H1 (cell line): ENCODE results near the gene STXBP5L. TPM values are rescaled to one million over a fixed set of nuclear protein-coding genes. Genes with fewer than 3 reads are reported as not detected.

Source experiments
- CTCF ChIA-PET: fragments of 300-600 bp; sonication (Branson Sonifier 250); formaldehyde crosslinking; loops from one replicate; lab custom pipeline; 2021; ENCODE audit not compliant: partially characterized antibody; lab: Charles Lee
- POLR2A ChIA-PET: fragments of 300-600 bp; sonication (Branson Sonifier 250); formaldehyde crosslinking; loops from one replicate; lab custom pipeline; 2021; ENCODE audit warnings: inconsistent platforms; ENCODE audit not compliant: partially characterized antibody; lab: Charles Lee
- DNase-seq, 2 experiments: peaks; one replicate each; pipeline versions ENCODE4 v3.0.0 to v3.0.0-alpha.2; 2010 to 2022; ENCODE audit warnings: low spot score in 2 of 2, low read depth in 1 of 2, mixed read lengths in 1 of 2
- FAIRE-seq: peaks from 2 replicates; lab custom pipeline; 2011; peaks lifted over from hg19 to GRCh38; lab: Jason Lieb, UNC
- H2AFZ ChIP-seq: 2 replicates; pipeline ENCODE4 v1.8.1; 2012; ENCODE audit warnings: low read length, inconsistent platforms
- H2AK5ac ChIP-seq: 2 replicates; pipeline ENCODE4 v1.6.1; 2013; ENCODE audit warnings: low read depth, low read length
- H2BK120ac ChIP-seq: replicated peaks from 2 replicates; pipeline ENCODE3; 2013; ENCODE audit warnings: low read depth, low read length, inconsistent platforms
- H2BK12ac ChIP-seq: 2 replicates; pipeline ENCODE4 v1.6.1; 2013; ENCODE audit warnings: low read depth, low read length
- H2BK15ac ChIP-seq: 2 replicates; pipeline ENCODE4 v1.6.1; 2013; ENCODE audit warnings: low read length
- H2BK20ac ChIP-seq: 2 replicates; pipeline ENCODE4 v1.6.1; 2013; ENCODE audit warnings: low read length
- H2BK5ac ChIP-seq: 2 replicates; pipeline ENCODE4 v1.6.1; 2013; ENCODE audit warnings: low read depth, low read length
- H3K14ac ChIP-seq: 2 replicates; pipeline ENCODE4 v1.6.1; 2013; ENCODE audit warnings: inconsistent platforms; ENCODE audit not compliant: insufficient read length
- H3K18ac ChIP-seq: 2 replicates; pipeline ENCODE4 v1.6.1; 2013; ENCODE audit warnings: low read length; ENCODE audit errors: extremely low read depth
- H3K23ac ChIP-seq: 2 replicates; pipeline ENCODE4 v1.6.1; 2013; ENCODE audit warnings: inconsistent platforms; ENCODE audit not compliant: insufficient read length
- H3K23me2 ChIP-seq: 2 replicates; pipeline ENCODE4 v1.6.1; 2013; ENCODE audit warnings: low read depth, low read length
- H3K27ac ChIP-seq: 2 replicates; pipeline ENCODE4 v1.6.1; 2011; ENCODE audit warnings: low read depth, low read length, inconsistent platforms
- H3K27me3 ChIP-seq, 4 experiments: replicated peaks in 1 of 4; 1 replicate in 1 of 4; 2 replicates in 3 of 4; pipeline versions ENCODE4 v1.6.1 to v1.8.1; 2011 to 2013; ENCODE audit warnings: low read length in 3 of 4, mild to moderate bottlenecking in 3 of 4, inconsistent platforms in 2 of 4, mixed read lengths in 2 of 4, moderate library complexity in 1 of 4; ENCODE audit not compliant: control insufficient read depth in 3 of 4, insufficient read depth in 3 of 4; ENCODE audit errors: extremely low read depth in 1 of 4
- H3K36me3 ChIP-seq, 4 experiments: 2 replicates each; pipeline versions ENCODE4 v1.6.1 to v1.8.1; 2011 to 2013; ENCODE audit warnings: mild to moderate bottlenecking in 4 of 4, low read length in 3 of 4, moderate library complexity in 2 of 4, control low read depth in 1 of 4, inconsistent platforms in 1 of 4; ENCODE audit not compliant: insufficient read depth in 4 of 4, control insufficient read depth in 2 of 4
- H3K4ac ChIP-seq: replicated peaks from 2 replicates; pipeline ENCODE3; 2013; ENCODE audit warnings: low read length, low read depth, mixed read lengths, inconsistent platforms; ENCODE audit not compliant: insufficient read length
- H3K4me1 ChIP-seq, 4 experiments: replicated peaks in 1 of 4; 1 replicate in 1 of 4; 2 replicates in 3 of 4; pipeline versions ENCODE4 v1.6.1 to v1.8.1; 2011 to 2013; ENCODE audit warnings: low read length in 3 of 4, inconsistent platforms in 2 of 4, mixed read lengths in 1 of 4; ENCODE audit not compliant: insufficient read depth in 4 of 4, control insufficient read depth in 3 of 4
- H3K4me2 ChIP-seq, 2 experiments: 2 replicates each; pipeline versions ENCODE4 v1.6.1 to v1.8.1; 2011 to 2013; ENCODE audit warnings: low read depth in 2 of 2, low read length in 2 of 2, control low read depth in 1 of 2, inconsistent platforms in 1 of 2, mild to moderate bottlenecking in 1 of 2; ENCODE audit not compliant: insufficient read depth in 1 of 2
- H3K4me3 ChIP-seq, 4 experiments: fragments of 200-600, 300-600 bp in 1 of 4; sonication (generic), shearing (Covaris generic), sonication (Bioruptor Twin) in 1 of 4; 2 replicates each; pipeline versions ENCODE4 v1.5.1 to v1.8.1; 2011 to 2016; ENCODE audit warnings: low read length in 4 of 4, low read depth in 3 of 4, control low read depth in 2 of 4, inconsistent platforms in 2 of 4, mild to moderate bottlenecking in 2 of 4, mixed read lengths in 1 of 4, moderate library complexity in 1 of 4; ENCODE audit not compliant: insufficient read depth in 2 of 4; ENCODE audit errors: extremely low read depth in 1 of 4
- H3K56ac ChIP-seq: replicated peaks from 2 replicates; pipeline ENCODE3; 2013; ENCODE audit warnings: low read depth, mild to moderate bottlenecking, mixed read lengths, low read length, inconsistent platforms; ENCODE audit not compliant: insufficient read length
- H3K79me1 ChIP-seq: 2 replicates; pipeline ENCODE4 v1.6.1; 2013; ENCODE audit warnings: low read depth, low read length, control low read depth
- H3K79me2 ChIP-seq, 2 experiments: 2 replicates each; pipeline versions ENCODE4 v1.6.1 to v1.8.1; 2012 to 2013; ENCODE audit warnings: low read length in 2 of 2, mild to moderate bottlenecking in 2 of 2, inconsistent platforms in 1 of 2; ENCODE audit not compliant: insufficient read depth in 2 of 2, control insufficient read depth in 1 of 2
- H3K9ac ChIP-seq, 4 experiments: replicated peaks in 1 of 4; 1 replicate in 1 of 4; 2 replicates in 3 of 4; pipeline versions ENCODE4 v1.6.1 to v1.8.1; 2011 to 2013; ENCODE audit warnings: low read depth in 3 of 4, low read length in 3 of 4, control low read depth in 2 of 4, mild to moderate bottlenecking in 2 of 4, moderate library complexity in 2 of 4, inconsistent platforms in 1 of 4; ENCODE audit errors: extremely low read depth in 1 of 4
- H3K9me3 ChIP-seq, 2 experiments: 2 replicates each; pipeline versions ENCODE4 v1.6.1 to v1.8.1; 2012 to 2013; ENCODE audit warnings: mild to moderate bottlenecking in 2 of 2, moderate library complexity in 2 of 2, control low read depth in 1 of 2, inconsistent platforms in 1 of 2, low read depth in 1 of 2, low read length in 1 of 2, mixed read lengths in 1 of 2; ENCODE audit not compliant: insufficient read depth in 2 of 2
- H4K20me1 ChIP-seq, 2 experiments: replicated peaks in 1 of 2; 2 replicates each; pipeline versions ENCODE3 to v1.8.1; 2011 to 2013; ENCODE audit warnings: inconsistent platforms in 2 of 2, low read length in 2 of 2, mild to moderate bottlenecking in 1 of 2; ENCODE audit not compliant: insufficient read depth in 2 of 2, control insufficient read depth in 1 of 2
- H4K5ac ChIP-seq: 2 replicates; pipeline ENCODE4 v1.6.1; 2013; ENCODE audit warnings: low read length, low read depth, mixed read lengths, inconsistent platforms; ENCODE audit not compliant: insufficient read length
- H4K8ac ChIP-seq: 2 replicates; pipeline ENCODE4 v1.8.0; 2013; ENCODE audit warnings: mild to moderate bottlenecking, moderate library complexity, low read length, inconsistent platforms; ENCODE audit not compliant: insufficient read depth; ENCODE audit errors: extremely low read depth
- H4K91ac ChIP-seq: replicated peaks from 2 replicates; pipeline ENCODE3; 2013; ENCODE audit warnings: low read length, mixed read lengths, inconsistent platforms; ENCODE audit not compliant: insufficient read length
- BRCA1 ChIP-seq: IDR thresholded peaks from 2 replicates; pipeline ENCODE4 v1.6.1; 2012; ENCODE audit warnings: low read depth, low read length, improper control_type of control experiment
- GABPA ChIP-seq: IDR thresholded peaks from 2 replicates; pipeline ENCODE4 v1.6.1; 2011; ENCODE audit warnings: mild to moderate bottlenecking, low read length, moderate library complexity, borderline replicate concordance; ENCODE audit not compliant: insufficient read depth
- HDAC2 ChIP-seq, 2 experiments: fragments of 300-600 bp in 1 of 2; sonication (generic) in 1 of 2; IDR thresholded peaks; 2 replicates each; pipeline ENCODE4 v1.6.1; 2011 to 2012; ENCODE audit warnings: low read depth in 2 of 2, low read length in 2 of 2, mild to moderate bottlenecking in 2 of 2, moderate library complexity in 2 of 2, borderline replicate concordance in 1 of 2, inconsistent platforms in 1 of 2
- MAFK ChIP-seq: IDR thresholded peaks from 2 replicates; pipeline ENCODE4 v1.6.1; 2012; ENCODE audit warnings: low read depth, mild to moderate bottlenecking, improper control_type of control experiment, low read length
- POU5F1 ChIP-seq: IDR thresholded peaks from 2 replicates; pipeline ENCODE4 v1.6.1; 2011; ENCODE audit warnings: low read depth, mild to moderate bottlenecking, low read length, moderate library complexity
- SP4 ChIP-seq: IDR thresholded peaks from 2 replicates; pipeline ENCODE4 v1.6.1; 2012; ENCODE audit warnings: low read length, inconsistent platforms
- SRF ChIP-seq: IDR thresholded peaks from 2 replicates; pipeline ENCODE4 v1.6.1; 2011; ENCODE audit warnings: mild to moderate bottlenecking, low read depth, low read length, moderate library complexity
- SUZ12 ChIP-seq: fragments of 200-600 bp; sonication (generic); IDR thresholded peaks from 2 replicates; pipeline ENCODE4 v1.6.1; 2012; ENCODE audit warnings: mild to moderate bottlenecking, inconsistent platforms, low read length, moderate library complexity, mixed read lengths
- WGBS, 2 experiments: shearing (Covaris generic) in 1 of 2; methylation state at CpG; one replicate each; pipeline versions ENCODE4 v1.1.6 to v1.1.7; 2013 to 2015; ENCODE audit warnings: low lambda C conversion rate in 2 of 2, mixed read lengths in 2 of 2, inconsistent platforms in 1 of 2, low coverage in 1 of 2, missing lambda C conversion rate in 1 of 2; ENCODE audit not compliant: insufficient replicate concordance in 2 of 2, insufficient coverage in 1 of 2, insufficient read length in 1 of 2; ENCODE audit errors: extremely low coverage in 1 of 2, missing lambda C conversion rate in 1 of 2; 5-methylcytosine and 5-hydroxymethylcytosine counted together
- polyA plus RNA-seq, 7 experiments: library from polyadenylated mRNA; depleted of rRNA in 3 of 7; stranded (reverse) in 5 of 7; unstranded in 2 of 7; fragments of >200 nt in 5 of 7; fragments of 200-250 nt in 2 of 7; gene quantifications; 1 replicate in 5 of 7; 2 replicates in 1 of 7; 4 replicates in 1 of 7; pipeline versions ENCODE4 v1.2.1 to v1.2.3, GENCODE V29; 2011 to 2013; ENCODE audit warnings: missing spikeins in 2 of 7, mixed read lengths in 2 of 7
- total RNA-seq: library from RNA; stranded (reverse); fragmentation: NEBNext Ultra II Directional; extraction: Animal tissue kit (Norgen Biotek cat#: 25700); gene quantifications from 2 replicates; pipeline ENCODE4 v1.2.1, GENCODE V29; 2021

Gene STXBP5L
- total and polyA plus RNA-seq, 2 of the 8 experiments (the other 6 are each of a cell fraction or from before 2014, with no cell fraction given): 2.0 to 6.0 TPM

GRCh38 chr3:121228971-121229370 is 321.0 kb downstream of the STXBP5L start:
- no peaks in the 10 kb centered on the region for H3K79me1 ChIP-seq
- no peaks in the 10 kb centered on the region for H3K27me3 ChIP-seq
- no peak overlapping the region for H3K56ac ChIP-seq
- no peak overlapping the region for H3K18ac ChIP-seq
- WGBS, 2 experiments: 92% methylated on average over 1 of the region's 1 CpG; no CpG with 5 or more reads in 1 of the 2 experiments
- H3K4me2 ChIP-seq: no peak overlapping the region
- ChIA-PET CTCF (no interaction called here), POLR2A (no interaction called here)
- H3K36me3 ChIP-seq: no peaks in the 10 kb centered on the region
- no peak overlapping the region for H3K14ac ChIP-seq
- no peak overlapping the region for H3K4me3 ChIP-seq
- H2BK120ac ChIP-seq: no peak overlapping the region
- H2AFZ ChIP-seq: no peak overlapping the region
- H3K4me1 ChIP-seq: no peaks in the 10 kb centered on the region
- DNase-seq: no peak
- no peak for FAIRE-seq
- TF ChIP-seq SP4 (no peak), SRF (no peak), GABPA (no peak), MAFK (no peak), HDAC2 (IDR thresholded peaks at IDR 0.05; ENCODE audit: borderline replicate concordance in 1 of 2, low read depth in 2 of 2, low read length in 2 of 2) (no peak), BRCA1 (no peak), POU5F1 (no peak), SUZ12 (no peak)
- no peak overlapping the region for H2BK5ac ChIP-seq
- no peaks in the 10 kb centered on the region for H3K9me3 ChIP-seq
- H2BK15ac ChIP-seq: no peak overlapping the region
- H3K23me2 ChIP-seq: no peaks in the 10 kb centered on the region
- H3K23ac ChIP-seq: no peak overlapping the region
- H4K8ac ChIP-seq: no peak overlapping the region
- H2BK12ac ChIP-seq: no peak overlapping the region
- no peak overlapping the region for H3K4ac ChIP-seq
- no peak overlapping the region for H2AK5ac ChIP-seq
- no peak overlapping the region for H4K5ac ChIP-seq
- no peaks in the 10 kb centered on the region for H4K20me1 ChIP-seq
- H3K9ac ChIP-seq: no peak overlapping the region
- H4K91ac ChIP-seq: no peak overlapping the region
- H3K79me2 ChIP-seq: no peaks in the 10 kb centered on the region
- no peak overlapping the region for H2BK20ac ChIP-seq
- no peak overlapping the region for H3K27ac ChIP-seq
